H1 (cell line): ENCODE results near the gene APLP1. TPM values are rescaled to one million over a fixed set of nuclear protein-coding genes. Genes with fewer than 3 reads are reported as not detected.

Experiments used
- PHF8 ChIP-seq: fragments of 200-600 bp; sonication (generic); conservative IDR thresholded peaks from 2 replicates; pipeline ENCODE4 v1.7.1; 2012; ENCODE audit warnings: low read depth, mild to moderate bottlenecking, inconsistent platforms, low read length, moderate library complexity
- RFX5 ChIP-seq: IDR thresholded peaks from 2 replicates; pipeline ENCODE4 v1.6.1; 2011; ENCODE audit warnings: low read depth, low read length, improper control_type of control experiment, borderline replicate concordance
- TAF1 ChIP-seq: IDR thresholded peaks from 2 replicates; pipeline ENCODE4 v1.6.1; 2011; ENCODE audit warnings: mild to moderate bottlenecking, low read depth, low read length
- ZNF274 ChIP-seq: IDR thresholded peaks from 2 replicates; pipeline ENCODE4 v1.7.0; 2012; ENCODE audit warnings: low read length, borderline replicate concordance; ENCODE audit errors: extremely low read depth
- polyA plus RNA-seq, 7 experiments: library from polyadenylated mRNA; depleted of rRNA in 3 of 7; stranded (reverse) in 5 of 7; unstranded in 2 of 7; fragments of >200 nt in 5 of 7; fragments of 200-250 nt in 2 of 7; gene quantifications; 1 replicate in 5 of 7; 2 replicates in 1 of 7; 4 replicates in 1 of 7; pipeline versions ENCODE4 v1.2.1 to v1.2.3, GENCODE V29; 2011 to 2013; ENCODE audit warnings: missing spikeins in 2 of 7, mixed read lengths in 2 of 7
- total RNA-seq: library from RNA; stranded (reverse); fragmentation: NEBNext Ultra II Directional; extraction: Animal tissue kit (Norgen Biotek cat#: 25700); gene quantifications from 2 replicates; pipeline ENCODE4 v1.2.1, GENCODE V29; 2021
- TF ChIP-seq, protein P1 (sequence below): IDR thresholded peaks from 2 replicates; pipeline ENCODE4 v1.6.1; 2012; ENCODE audit warnings: low read length, inconsistent platforms

The APLP1 gene
- total and polyA plus RNA-seq, 2 of the 8 experiments (the other 6 are each of a cell fraction or from before 2014, with no cell fraction given): 19.9 to 22.0 TPM

DNA sequence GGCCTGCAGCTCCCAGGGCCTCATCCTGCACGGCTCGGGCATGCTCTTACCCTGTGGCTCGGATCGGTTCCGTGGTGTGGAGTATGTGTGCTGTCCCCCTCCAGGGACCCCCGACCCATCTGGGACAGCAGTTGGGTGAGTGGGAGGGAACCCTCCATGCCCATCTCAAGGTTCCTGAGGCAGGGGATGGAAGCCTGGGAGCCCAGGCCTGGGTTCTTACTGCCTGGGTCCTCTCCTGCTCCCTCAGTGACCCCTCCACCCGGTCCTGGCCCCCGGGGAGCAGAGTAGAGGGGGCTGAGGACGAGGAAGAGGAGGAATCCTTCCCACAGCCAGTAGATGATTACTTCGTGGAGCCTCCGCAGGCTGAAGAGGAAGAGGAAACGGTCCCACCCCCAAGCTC is 3.2 kb downstream of the APLP1 start (continued):
- TF ChIP-seq RFX5 (no peak), PHF8 (no peak), TAF1 (no peak), ZNF274 (no peak)
- TF ChIP-seq, protein P1, sequence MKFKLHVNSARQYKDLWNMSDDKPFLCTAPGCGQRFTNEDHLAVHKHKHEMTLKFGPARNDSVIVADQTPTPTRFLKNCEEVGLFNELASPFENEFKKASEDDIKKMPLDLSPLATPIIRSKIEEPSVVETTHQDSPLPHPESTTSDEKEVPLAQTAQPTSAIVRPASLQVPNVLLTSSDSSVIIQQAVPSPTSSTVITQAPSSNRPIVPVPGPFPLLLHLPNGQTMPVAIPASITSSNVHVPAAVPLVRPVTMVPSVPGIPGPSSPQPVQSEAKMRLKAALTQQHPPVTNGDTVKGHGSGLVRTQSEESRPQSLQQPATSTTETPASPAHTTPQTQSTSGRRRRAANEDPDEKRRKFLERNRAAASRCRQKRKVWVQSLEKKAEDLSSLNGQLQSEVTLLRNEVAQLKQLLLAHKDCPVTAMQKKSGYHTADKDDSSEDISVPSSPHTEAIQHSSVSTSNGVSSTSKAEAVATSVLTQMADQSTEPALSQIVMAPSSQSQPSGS: no peak
- TF ChIP-seq, all 59 proteins: peak for 0
